HG02610 (cell line): Measurements from ENCODE around the gene SKI.
"Not testable (repeated sequence)": the region's sequence is repeated elsewhere in the genome, so short reads cannot be mapped to it uniquely, and the experiment has no call there.

Experiments used
- ATAC-seq: cut with Tn5 transposase; IDR thresholded peaks from one replicate; pipeline ENCODE4 v1.9.1; 2021; ENCODE audit warnings: mild to moderate bottlenecking, moderate library complexity; ENCODE audit not compliant: unreplicated experiment

SKI gene

GRCh38 chr1:2241820-2242219 lies 13.7 kb downstream of the SKI start:
- ATAC-seq = no peak

DNA sequence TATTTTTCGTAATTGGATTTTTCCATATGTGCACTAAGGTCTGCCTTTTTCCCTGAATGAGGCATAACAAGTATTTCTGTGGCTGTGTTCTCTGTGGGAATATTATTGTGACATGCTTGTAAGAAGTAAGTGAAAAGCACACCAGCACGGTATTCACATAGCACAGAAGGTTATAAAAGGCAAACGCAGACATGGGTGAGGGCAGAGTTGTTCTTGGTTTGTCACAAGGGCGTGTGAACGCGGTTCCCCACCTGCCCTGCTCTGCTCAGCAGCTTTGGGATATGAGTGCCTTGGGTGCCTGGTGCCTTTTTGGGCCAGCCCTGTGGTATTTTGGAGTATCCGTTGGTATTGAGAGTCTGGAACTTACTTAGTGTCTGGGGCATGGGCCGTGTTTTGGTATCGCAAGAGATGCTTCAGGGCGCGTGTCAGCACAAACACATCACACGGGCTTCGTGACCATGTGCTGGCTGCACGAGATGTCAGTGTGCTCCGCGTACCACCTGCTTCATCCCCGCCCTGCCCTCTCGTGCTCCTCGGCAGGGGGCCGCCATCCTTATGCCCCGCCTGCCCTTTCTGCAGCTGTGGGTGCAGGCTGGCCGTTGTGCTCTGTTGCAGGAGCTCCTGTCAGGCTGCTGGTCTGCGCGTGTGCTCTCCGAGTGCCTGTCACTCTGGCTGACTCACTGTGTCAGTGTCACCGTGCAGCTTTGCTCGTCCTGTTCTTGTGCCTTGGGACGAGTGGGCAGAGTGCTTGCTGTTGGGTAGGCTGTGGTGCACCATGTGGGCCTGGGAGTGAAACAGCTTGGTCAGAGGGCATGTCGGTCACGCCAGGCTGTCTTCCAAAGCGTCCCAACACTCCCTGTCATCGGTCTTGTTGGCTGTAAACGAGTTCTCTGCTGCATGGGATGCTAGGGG lies 15.0 kb downstream of the SKI start:
- no peak for ATAC-seq

DNA sequence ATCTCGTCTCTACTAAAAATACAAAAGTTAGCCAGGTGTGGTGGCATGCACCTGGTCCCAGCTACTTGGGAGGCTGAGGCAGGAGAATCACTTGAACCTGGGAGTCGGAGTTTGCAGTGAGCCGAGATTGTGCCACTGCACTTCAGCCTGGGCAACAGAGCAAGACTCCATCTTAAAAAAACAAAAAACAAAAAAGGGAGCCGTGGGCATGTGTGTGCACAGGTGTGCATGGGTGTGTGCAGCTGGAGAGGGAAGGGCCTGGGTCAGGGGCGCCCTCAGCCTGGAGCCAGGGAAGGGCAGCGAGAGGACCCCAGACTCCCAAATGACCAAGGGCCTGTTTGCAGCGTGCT lies 18.9 kb downstream of the SKI start:
- ATAC-seq = not testable (repeated sequence)

DNA sequence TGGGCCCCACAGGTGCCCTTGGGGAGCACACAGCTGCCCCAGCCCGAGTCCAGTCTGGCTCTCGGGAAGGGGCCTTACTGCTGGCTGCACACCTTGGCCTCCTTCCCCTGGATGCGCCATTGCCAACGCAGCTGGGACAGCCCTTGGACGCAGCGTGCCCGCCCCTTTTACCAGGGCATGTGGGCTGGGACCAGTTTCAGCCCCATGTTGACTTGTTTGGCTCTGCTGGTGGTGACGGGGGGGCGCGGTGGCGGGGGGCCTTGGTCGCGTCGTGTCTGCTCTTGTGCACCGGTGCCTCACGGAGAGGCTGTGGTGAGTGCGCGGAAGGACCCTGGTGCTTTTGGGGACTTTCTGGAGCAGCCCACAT lies 19.6 kb downstream of the SKI start:
- ATAC-seq = no peak

GRCh38 chr1:2248127-2248826 lies 20.2 kb downstream of the SKI start:
- ATAC-seq = no peak

DNA sequence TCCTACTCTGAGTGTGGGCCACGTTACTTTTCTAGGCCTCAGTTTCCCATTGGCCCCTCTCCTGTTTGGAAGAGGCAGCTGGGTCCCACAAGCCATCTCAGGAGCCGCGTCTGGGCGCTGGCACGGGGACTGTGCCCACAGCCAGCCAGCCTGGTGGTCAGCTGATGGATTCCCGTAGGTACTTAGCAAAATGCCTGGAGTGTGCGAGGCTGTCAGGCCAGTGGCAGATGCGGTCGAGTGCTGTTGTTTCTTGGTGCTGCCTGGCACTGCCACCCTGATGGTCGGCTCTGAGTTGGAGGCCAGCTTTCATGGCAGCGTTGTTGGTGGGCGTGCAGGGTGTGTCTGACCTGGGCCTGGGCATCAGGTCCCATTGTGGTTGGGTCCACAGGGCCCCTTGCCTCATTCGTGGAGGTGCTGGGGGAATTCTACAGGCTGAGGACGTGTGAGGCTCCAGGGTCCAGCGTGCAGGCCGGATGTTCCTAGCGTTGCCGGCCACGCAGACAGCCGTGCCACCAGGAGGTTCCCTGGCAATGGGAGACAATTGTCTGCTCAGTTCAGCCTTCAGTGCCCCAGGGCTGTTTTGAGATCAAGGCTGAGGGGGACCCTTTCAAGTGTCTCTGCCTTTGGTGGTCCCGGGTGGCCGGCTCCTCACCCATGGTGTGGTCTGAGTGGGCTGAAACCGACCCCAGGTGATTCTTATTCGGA lies 20.9 kb downstream of the SKI start:
- no peak for ATAC-seq

DNA sequence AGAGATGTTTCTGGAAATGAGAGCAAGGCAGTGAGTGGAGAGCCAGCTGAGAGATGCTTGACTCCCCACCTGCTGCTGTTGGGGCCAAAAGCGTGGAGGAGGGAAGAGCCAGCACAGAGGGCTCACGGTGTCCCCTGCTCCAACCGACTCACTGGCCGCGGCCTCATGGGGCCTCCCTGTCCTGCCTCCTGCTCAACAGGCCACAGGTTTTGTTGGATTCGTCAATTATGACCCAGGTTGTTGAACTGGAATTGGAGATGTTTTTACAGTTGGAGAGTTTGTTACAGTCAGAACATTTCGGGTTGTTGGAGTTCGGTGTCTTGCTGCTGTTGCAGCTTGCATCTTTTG lies 21.4 kb downstream of the SKI start:
- ATAC-seq = no peak

GRCh38 chr1:2250721-2251281 lies 22.7 kb downstream of the SKI start:
- no peak for ATAC-seq

- ATAC-seq = no peak
These were observed 23.2 kb downstream of the SKI start for GRCh38 chr1:2251363-2251762.

DNA sequence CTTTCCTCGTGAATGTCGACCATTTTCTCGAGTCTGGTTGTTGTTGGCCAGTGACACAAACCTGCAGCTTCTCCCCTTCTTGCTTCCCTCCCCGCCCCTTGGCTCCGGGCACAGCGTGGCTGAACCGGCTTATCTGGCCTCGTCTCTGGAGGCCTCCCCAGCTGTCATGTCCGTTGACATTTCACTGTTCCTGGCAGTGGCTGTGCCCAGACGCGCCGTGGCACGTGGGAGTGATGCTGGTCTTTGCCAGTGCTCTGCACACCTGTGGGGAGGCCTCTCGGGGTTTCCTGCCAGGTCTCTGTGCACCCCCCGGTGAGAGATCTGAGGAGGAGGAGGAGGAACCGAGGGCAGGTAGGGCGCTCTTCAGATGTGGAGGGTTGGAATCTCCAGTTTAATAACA lies 23.7 kb downstream of the SKI start:
- ATAC-seq = no peak

GRCh38 chr1:2252423-2252822 lies 24.3 kb downstream of the SKI start:
- ATAC-seq = no peak

DNA sequence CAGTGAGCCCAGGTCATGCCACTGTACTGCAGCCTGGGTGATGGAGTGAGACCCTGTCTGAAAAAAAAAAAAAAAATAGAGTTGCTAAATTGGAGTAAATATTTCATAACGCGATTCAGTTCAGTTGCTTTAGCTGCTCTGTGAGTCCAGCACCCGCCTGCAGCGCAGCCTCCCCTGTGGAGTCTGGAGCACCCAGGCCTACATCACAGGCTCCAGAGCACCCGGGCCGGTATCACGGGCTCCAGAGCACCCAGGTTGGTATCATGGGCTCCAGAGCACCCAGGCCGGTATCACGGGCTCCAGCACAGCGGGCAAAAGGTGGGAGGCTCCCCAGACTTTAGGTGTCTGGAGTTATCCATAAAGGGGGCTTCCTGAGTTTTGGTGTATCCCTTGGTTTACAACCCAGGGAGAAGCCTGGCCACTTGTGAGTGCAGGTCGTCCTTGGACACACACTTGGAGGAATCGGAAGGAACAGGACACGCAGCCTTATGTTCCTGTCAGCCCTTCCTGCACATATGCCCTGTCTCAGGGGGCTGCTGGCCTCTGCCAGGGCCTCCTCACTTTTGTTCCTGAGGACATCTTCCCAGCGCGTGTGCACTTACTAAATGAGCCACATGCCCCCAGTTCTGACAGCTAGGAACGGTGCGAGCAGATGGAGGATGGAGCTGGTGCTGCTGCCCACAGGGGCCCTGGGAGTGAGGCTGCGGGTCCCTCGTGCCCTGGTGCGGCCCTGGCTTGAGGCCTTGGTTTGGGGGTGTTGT lies 25.1 kb downstream of the SKI start:
- no peak for ATAC-seq

DNA sequence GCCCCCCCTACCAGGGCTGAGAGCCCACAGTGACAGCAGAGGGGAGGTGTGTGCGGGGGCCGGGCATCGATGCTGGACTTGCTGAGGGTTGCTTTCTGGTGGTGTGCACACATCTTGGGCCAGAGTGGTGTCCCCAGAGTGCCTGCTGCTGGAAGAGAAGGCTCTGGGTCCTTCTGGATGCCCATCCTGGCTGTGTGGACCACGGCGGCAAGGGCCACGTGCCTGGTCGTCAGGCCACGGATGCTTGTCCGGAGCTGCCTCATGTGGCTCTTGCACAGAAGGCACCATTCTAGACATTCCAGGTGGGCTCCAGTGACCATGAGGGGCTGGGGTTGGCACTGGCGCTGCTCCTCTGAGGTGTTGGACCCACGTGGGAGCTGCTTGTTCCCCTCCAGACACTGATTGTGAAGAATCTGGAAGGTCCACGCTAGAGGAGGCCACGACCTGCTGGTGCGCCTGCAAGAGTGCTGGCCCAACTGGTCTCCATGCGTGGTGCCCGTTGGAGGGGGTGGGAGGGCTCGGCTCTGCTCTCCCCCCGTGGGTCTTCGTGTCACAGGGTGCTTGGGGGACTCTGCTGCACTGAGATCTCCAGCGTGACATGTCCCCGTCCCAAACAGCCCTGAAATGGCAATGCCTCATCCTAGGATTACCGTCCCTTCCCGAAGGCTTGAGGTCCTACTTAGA lies 25.8 kb downstream of the SKI start:
- no peak for ATAC-seq

DNA sequence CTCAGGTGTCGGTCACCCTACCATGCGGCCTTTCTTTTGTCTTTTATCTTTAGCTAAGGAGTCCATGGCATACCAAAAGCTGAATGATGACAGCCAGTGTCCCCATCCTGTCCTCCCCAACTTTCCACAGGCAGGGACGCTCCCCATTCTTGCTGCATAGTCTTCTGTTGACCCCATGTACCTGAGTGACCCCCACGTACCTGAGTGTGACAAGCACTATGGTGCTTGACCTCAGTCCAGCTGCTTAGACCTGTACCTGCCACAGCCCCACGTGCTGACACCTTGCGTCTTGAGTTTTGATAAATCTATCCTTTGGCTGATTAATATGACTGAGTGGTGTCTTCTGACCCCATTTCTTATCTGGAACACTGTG lies 26.9 kb downstream of the SKI start:
- ATAC-seq = no peak

DNA sequence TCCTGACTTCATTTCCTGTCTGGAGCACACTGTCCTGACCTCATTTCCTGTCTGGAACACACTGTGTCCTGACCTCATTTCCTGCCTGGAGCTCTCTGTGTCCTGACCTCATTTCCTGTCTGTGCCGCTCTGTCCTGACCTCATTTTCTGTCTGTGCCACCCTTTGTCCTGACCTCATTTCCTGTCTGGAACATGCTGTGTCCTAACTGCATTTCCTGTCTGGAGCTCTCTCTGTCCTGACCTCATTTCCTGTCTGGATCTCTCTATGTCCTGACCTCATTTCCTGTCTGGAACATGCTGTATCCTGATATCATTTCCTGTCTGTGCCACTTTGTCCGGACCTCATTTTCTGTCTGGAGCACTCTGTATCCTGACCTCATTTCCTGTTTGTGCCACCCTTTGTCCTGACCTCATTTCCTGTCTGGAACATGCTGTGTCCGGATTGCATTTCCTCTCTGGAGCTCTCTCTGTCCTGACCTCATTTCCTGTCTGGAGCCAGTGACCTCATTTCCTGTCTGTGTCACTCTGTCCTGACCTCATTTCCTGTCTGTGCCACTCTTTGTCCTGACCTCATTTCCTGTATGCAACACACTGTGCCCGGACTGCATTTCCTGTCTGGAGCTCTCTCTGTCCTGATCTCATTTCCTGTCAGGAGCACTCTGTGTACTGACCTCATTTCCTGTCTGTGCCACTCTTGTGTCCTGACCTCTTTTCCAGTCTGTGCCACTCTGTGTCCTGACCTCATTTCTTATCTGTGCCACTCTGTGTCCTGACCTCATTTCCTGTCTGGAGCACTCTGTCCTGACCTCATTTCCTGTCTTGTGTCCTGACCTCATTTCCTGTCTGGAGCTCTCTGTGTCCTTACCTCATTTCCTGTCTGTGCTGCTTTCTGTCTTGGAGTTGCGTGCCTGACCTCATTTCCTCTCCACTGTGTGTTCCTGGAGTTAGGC lies 27.6 kb downstream of the SKI start:
- no peak for ATAC-seq

GRCh38 chr1:2256435-2257244 lies 28.5 kb downstream of the SKI start:
- no peak for ATAC-seq

DNA sequence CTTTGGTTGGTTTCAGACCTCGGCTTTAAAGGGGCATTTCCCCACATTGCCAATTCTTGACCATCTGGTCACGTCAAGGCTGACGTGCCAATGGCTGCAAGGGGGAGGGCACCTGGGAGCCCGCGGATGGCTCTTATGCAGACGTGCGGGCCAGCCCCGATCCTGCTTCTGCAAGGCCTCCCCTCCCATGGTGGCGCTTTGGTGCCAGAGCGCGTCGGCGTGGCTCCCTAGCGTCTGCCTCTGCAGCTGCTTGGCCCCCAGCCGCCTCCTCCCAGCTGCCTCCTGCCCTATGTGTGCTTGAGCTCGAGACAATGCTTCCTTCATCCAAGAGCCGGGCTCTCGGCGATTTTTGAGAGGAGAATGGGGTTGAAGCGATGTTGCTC lies 29.1 kb downstream of the SKI start:
- no peak for ATAC-seq

- no peak for ATAC-seq
These were observed 30.1 kb downstream of the SKI start for GRCh38 chr1:2258122-2258681.
